ENCODE measurements around the gene PUS7.

- no peak for TF ChIP-seq CTCF (IDR thresholded peaks at IDR 0.05)
- TF ChIP-seq POLR2A (IDR thresholded peaks at IDR 0.05), result no peak
Measured at GRCh38 chr7:105408791-105409410, 113.2 kb downstream of the PUS7 start.

Data from uterus (tissue), 2 donors.